Gastrocnemius medialis (tissue), 4 donors: ENCODE measurements around the gene INAVA.

Source experiments
- CTCF ChIP-seq, 5 experiments: fragments of 450-650 bp in 3 of 5; fragments of 200-600 bp in 2 of 5; sonication (generic) in 2 of 5; IDR thresholded peaks in 4 of 5; conservative IDR thresholded peaks in 1 of 5; 1 replicate in 4 of 5; 2 replicates in 1 of 5; pipeline ENCODE4 v1.5.1; 2016 to 2019; ENCODE audit warnings: antibody characterized with exemption in 5 of 5, mild to moderate bottlenecking in 3 of 5, moderate library complexity in 3 of 5
- POLR2A ChIP-seq, 2 donors: fragments of 450-650 bp; IDR thresholded peaks; one replicate each; pipeline ENCODE4 v1.6.1; 2017; ENCODE audit warnings: antibody characterized with exemption in 2 of 2, mild to moderate bottlenecking in 2 of 2, moderate library complexity in 2 of 2

- TF ChIP-seq CTCF (IDR thresholded peaks at IDR 0.05 in 4 of 5, conservative IDR thresholded peaks at IDR 0.05 in 1 of 5) (no peak), POLR2A (IDR thresholded peaks at IDR 0.05) (no peak)
Observed at GRCh38 chr1:200873116-200873670, 21.5 kb upstream of the INAVA start.
